K562 (cell line): ENCODE measurements around the gene NFIB. TPM values are rescaled to one million over a fixed set of nuclear protein-coding genes. Genes with fewer than 3 reads are reported as not detected.

ENCODE experiments used
- BRCA1 ChIP-seq, 2 experiments: fragments of 450-650 bp in 1 of 2; sonication (generic) in 1 of 2; formaldehyde crosslinking in 1 of 2; IDR thresholded peaks; 2 replicates each; pipeline versions ENCODE4 v1.5.0 to v1.6.1; 2017 to 2020; ENCODE audit warnings: mild to moderate bottlenecking in 1 of 2, missing genetic modification reagents in 1 of 2
- HNRNPLL ChIP-seq: fragments of 200-400 bp; formaldehyde crosslinking; IDR thresholded peaks from 2 replicates; pipeline ENCODE4 v1.6.1; 2017; ENCODE audit warnings: low read length, low read depth, mild to moderate bottlenecking; ENCODE audit not compliant: poor library complexity, severe bottlenecking
- LARP7 ChIP-seq: fragments of 450-650 bp; IDR thresholded peaks from 2 replicates; pipeline ENCODE4 v1.6.1; 2016
- MIER1 ChIP-seq: fragments of 450-650 bp; IDR thresholded peaks from 2 replicates; pipeline ENCODE4 v1.6.1; 2016; ENCODE audit warnings: antibody characterized with exemption, mild to moderate bottlenecking, low read depth
- POLR2AphosphoS2 ChIP-seq: IDR thresholded peaks from 2 replicates; pipeline ENCODE4 v1.6.1; 2012; ENCODE audit warnings: low read length, improper control_type of control experiment
- TEAD1 ChIP-seq, 2 experiments: fragments of 450-650 bp in 1 of 2; sonication (generic) in 1 of 2; formaldehyde crosslinking; IDR thresholded peaks; 2 replicates each; pipeline versions ENCODE4 v1.4.0 to v1.8.0; 2020 to 2022; ENCODE audit warnings: mild to moderate bottlenecking in 2 of 2, missing genetic modification reagents in 1 of 2
- ZNF408 ChIP-seq: fragments of 250-450 bp; sonication (Bioruptor Pico); IDR thresholded peaks from 2 replicates; pipeline ENCODE4 v1.4.0; 2020; ENCODE audit warnings: low read depth, mild to moderate bottlenecking, moderate library complexity
- ZZZ3 ChIP-seq: fragments of 450-650 bp; IDR thresholded peaks from 2 replicates; pipeline ENCODE4 v1.6.1; 2016; ENCODE audit warnings: antibody characterized with exemption, mild to moderate bottlenecking, moderate library complexity
- polyA plus RNA-seq, 8 experiments: library from polyadenylated mRNA; depleted of rRNA in 4 of 8; stranded (reverse) in 5 of 8; unstranded in 3 of 8; fragments of >200 nt; fragmentation: Nextera tagmentation in 2 of 8; fragmentation: Illumina TruSeq in 1 of 8; extraction: Ambion mirVana in 2 of 8; extraction: Trizol in 1 of 8; gene quantifications; 2 replicates each; pipeline versions ENCODE4 v1.2.1 to v1.2.3, GENCODE V29; 2011 to 2014; ENCODE audit warnings: inconsistent platforms in 1 of 8, missing spikeins in 1 of 8
- total RNA-seq, 7 experiments: library from RNA; depleted of rRNA in 6 of 7; stranded (reverse); fragments of >200 nt in 6 of 7; fragmentation: Illumina TruSeq in 2 of 7; extraction: Trizol in 2 of 7; gene quantifications; 2 replicates each; pipeline versions ENCODE4 v1.2.1 to v1.2.3, GENCODE V29; 2011 to 2021; ENCODE audit warnings: low replicate concordance in 1 of 7
- TF ChIP-seq, protein P1 (sequence below): fragments of 450-650 bp; IDR thresholded peaks from 2 replicates; pipeline ENCODE4 v1.6.1; 2016; ENCODE audit warnings: mild to moderate bottlenecking, moderate library complexity

The NFIB gene
- total and polyA plus RNA-seq, 9 of the 15 experiments (the other 6 are each of a cell fraction or from before 2014, with no cell fraction given): 1.2 to 3.3 (median 1.9) TPM

GRCh38 chr9:14356351-14357265 lies 42.7 kb upstream of the NFIB start (continued):
- TF ChIP-seq, protein P1, sequence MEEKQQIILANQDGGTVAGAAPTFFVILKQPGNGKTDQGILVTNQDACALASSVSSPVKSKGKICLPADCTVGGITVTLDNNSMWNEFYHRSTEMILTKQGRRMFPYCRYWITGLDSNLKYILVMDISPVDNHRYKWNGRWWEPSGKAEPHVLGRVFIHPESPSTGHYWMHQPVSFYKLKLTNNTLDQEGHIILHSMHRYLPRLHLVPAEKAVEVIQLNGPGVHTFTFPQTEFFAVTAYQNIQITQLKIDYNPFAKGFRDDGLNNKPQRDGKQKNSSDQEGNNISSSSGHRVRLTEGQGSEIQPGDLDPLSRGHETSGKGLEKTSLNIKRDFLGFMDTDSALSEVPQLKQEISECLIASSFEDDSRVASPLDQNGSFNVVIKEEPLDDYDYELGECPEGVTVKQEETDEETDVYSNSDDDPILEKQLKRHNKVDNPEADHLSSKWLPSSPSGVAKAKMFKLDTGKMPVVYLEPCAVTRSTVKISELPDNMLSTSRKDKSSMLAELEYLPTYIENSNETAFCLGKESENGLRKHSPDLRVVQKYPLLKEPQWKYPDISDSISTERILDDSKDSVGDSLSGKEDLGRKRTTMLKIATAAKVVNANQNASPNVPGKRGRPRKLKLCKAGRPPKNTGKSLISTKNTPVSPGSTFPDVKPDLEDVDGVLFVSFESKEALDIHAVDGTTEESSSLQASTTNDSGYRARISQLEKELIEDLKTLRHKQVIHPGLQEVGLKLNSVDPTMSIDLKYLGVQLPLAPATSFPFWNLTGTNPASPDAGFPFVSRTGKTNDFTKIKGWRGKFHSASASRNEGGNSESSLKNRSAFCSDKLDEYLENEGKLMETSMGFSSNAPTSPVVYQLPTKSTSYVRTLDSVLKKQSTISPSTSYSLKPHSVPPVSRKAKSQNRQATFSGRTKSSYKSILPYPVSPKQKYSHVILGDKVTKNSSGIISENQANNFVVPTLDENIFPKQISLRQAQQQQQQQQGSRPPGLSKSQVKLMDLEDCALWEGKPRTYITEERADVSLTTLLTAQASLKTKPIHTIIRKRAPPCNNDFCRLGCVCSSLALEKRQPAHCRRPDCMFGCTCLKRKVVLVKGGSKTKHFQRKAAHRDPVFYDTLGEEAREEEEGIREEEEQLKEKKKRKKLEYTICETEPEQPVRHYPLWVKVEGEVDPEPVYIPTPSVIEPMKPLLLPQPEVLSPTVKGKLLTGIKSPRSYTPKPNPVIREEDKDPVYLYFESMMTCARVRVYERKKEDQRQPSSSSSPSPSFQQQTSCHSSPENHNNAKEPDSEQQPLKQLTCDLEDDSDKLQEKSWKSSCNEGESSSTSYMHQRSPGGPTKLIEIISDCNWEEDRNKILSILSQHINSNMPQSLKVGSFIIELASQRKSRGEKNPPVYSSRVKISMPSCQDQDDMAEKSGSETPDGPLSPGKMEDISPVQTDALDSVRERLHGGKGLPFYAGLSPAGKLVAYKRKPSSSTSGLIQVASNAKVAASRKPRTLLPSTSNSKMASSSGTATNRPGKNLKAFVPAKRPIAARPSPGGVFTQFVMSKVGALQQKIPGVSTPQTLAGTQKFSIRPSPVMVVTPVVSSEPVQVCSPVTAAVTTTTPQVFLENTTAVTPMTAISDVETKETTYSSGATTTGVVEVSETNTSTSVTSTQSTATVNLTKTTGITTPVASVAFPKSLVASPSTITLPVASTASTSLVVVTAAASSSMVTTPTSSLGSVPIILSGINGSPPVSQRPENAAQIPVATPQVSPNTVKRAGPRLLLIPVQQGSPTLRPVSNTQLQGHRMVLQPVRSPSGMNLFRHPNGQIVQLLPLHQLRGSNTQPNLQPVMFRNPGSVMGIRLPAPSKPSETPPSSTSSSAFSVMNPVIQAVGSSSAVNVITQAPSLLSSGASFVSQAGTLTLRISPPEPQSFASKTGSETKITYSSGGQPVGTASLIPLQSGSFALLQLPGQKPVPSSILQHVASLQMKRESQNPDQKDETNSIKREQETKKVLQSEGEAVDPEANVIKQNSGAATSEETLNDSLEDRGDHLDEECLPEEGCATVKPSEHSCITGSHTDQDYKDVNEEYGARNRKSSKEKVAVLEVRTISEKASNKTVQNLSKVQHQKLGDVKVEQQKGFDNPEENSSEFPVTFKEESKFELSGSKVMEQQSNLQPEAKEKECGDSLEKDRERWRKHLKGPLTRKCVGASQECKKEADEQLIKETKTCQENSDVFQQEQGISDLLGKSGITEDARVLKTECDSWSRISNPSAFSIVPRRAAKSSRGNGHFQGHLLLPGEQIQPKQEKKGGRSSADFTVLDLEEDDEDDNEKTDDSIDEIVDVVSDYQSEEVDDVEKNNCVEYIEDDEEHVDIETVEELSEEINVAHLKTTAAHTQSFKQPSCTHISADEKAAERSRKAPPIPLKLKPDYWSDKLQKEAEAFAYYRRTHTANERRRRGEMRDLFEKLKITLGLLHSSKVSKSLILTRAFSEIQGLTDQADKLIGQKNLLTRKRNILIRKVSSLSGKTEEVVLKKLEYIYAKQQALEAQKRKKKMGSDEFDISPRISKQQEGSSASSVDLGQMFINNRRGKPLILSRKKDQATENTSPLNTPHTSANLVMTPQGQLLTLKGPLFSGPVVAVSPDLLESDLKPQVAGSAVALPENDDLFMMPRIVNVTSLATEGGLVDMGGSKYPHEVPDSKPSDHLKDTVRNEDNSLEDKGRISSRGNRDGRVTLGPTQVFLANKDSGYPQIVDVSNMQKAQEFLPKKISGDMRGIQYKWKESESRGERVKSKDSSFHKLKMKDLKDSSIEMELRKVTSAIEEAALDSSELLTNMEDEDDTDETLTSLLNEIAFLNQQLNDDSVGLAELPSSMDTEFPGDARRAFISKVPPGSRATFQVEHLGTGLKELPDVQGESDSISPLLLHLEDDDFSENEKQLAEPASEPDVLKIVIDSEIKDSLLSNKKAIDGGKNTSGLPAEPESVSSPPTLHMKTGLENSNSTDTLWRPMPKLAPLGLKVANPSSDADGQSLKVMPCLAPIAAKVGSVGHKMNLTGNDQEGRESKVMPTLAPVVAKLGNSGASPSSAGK: no peak
- TF ChIP-seq MIER1 (no peak), ZZZ3 (no peak), BRCA1 (IDR thresholded peaks at IDR 0.05) (no peak), BRCA1 (CRISPR knock-in tag; IDR thresholded peaks at IDR 0.05) (no peak), TEAD1 (CRISPR knock-in tag; IDR thresholded peaks at IDR 0.05) (no peak), HNRNPLL (no peak), ZNF408 (no peak), LARP7 (no peak), POLR2AphosphoS2 (no peak)
- TF ChIP-seq, all 486 proteins: peak for 0
